ENCODE measurements around the gene MTUS2.

- TF ChIP-seq SPI1 (IDR thresholded peaks at IDR 0.05; ENCODE audit: borderline replicate concordance, insufficient read depth, low read depth, low read length), result no peak
- TF ChIP-seq, protein P1, sequence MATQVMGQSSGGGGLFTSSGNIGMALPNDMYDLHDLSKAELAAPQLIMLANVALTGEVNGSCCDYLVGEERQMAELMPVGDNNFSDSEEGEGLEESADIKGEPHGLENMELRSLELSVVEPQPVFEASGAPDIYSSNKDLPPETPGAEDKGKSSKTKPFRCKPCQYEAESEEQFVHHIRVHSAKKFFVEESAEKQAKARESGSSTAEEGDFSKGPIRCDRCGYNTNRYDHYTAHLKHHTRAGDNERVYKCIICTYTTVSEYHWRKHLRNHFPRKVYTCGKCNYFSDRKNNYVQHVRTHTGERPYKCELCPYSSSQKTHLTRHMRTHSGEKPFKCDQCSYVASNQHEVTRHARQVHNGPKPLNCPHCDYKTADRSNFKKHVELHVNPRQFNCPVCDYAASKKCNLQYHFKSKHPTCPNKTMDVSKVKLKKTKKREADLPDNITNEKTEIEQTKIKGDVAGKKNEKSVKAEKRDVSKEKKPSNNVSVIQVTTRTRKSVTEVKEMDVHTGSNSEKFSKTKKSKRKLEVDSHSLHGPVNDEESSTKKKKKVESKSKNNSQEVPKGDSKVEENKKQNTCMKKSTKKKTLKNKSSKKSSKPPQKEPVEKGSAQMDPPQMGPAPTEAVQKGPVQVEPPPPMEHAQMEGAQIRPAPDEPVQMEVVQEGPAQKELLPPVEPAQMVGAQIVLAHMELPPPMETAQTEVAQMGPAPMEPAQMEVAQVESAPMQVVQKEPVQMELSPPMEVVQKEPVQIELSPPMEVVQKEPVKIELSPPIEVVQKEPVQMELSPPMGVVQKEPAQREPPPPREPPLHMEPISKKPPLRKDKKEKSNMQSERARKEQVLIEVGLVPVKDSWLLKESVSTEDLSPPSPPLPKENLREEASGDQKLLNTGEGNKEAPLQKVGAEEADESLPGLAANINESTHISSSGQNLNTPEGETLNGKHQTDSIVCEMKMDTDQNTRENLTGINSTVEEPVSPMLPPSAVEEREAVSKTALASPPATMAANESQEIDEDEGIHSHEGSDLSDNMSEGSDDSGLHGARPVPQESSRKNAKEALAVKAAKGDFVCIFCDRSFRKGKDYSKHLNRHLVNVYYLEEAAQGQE (IDR thresholded peaks at IDR 0.05; ENCODE audit: low read depth, low read length), result no peak
- no peak for TF ChIP-seq FOXM1 (IDR thresholded peaks at IDR 0.05; ENCODE audit: low read depth, low read length)
- no peak for TF ChIP-seq SMAD1 (IDR thresholded peaks at IDR 0.05; ENCODE audit: low read depth, partially characterized antibody)
- no peak for TF ChIP-seq EP300 (IDR thresholded peaks at IDR 0.05; ENCODE audit: borderline replicate concordance in 1 of 2, control insufficient read depth in 1 of 2, low read depth in 2 of 2, low read length in 2 of 2)
- TF ChIP-seq TARDBP (IDR thresholded peaks at IDR 0.05; ENCODE audit: borderline replicate concordance), result no peak
- TF ChIP-seq, protein P2, sequence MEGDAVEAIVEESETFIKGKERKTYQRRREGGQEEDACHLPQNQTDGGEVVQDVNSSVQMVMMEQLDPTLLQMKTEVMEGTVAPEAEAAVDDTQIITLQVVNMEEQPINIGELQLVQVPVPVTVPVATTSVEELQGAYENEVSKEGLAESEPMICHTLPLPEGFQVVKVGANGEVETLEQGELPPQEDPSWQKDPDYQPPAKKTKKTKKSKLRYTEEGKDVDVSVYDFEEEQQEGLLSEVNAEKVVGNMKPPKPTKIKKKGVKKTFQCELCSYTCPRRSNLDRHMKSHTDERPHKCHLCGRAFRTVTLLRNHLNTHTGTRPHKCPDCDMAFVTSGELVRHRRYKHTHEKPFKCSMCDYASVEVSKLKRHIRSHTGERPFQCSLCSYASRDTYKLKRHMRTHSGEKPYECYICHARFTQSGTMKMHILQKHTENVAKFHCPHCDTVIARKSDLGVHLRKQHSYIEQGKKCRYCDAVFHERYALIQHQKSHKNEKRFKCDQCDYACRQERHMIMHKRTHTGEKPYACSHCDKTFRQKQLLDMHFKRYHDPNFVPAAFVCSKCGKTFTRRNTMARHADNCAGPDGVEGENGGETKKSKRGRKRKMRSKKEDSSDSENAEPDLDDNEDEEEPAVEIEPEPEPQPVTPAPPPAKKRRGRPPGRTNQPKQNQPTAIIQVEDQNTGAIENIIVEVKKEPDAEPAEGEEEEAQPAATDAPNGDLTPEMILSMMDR (IDR thresholded peaks at IDR 0.05 in 2 of 3, conservative IDR thresholded peaks at IDR 0.05 in 1 of 3; ENCODE audit: control insufficient read depth in 2 of 3, extremely low read depth in 1 of 3, insufficient read depth in 1 of 3, low read depth in 3 of 3, low read length in 3 of 3), result no peak
Observed at GRCh38 chr13:28822151-28822550, 2.0 kb downstream of the MTUS2 start.
